Liver (tissue), 3 donors: ENCODE measurements around the gene TRAPPC5.

Experiments used
- CTCF ChIP-seq: fragments of 150-350 bp; IDR thresholded peaks from 2 replicates; pipeline ENCODE4 v1.5.1; 2017; ENCODE audit warnings: improper control_type of control experiment, low read depth, low read length; ENCODE audit not compliant: missing input control
- MAX ChIP-seq: IDR thresholded peaks from 2 replicates; pipeline ENCODE4 v1.6.1; 2016; ENCODE audit warnings: antibody characterized with exemption
- RAD21 ChIP-seq, 2 donors: IDR thresholded peaks; 2 replicates each; pipeline ENCODE4 v1.6.1; 2016; ENCODE audit warnings: antibody characterized with exemption in 2 of 2, mild to moderate bottlenecking in 2 of 2
- REST ChIP-seq: IDR thresholded peaks from 2 replicates; pipeline ENCODE4 v1.6.1; 2016; ENCODE audit warnings: antibody characterized with exemption, mild to moderate bottlenecking
- donor health status: healthy.
- donor health status: healthy.

GRCh38 chr19:7706955-7707456 lies 26.4 kb downstream of the TRAPPC5 start:
- TF ChIP-seq MAX: no peak
- TF ChIP-seq REST: no peak
- no peak for TF ChIP-seq CTCF
- TF ChIP-seq RAD21 (IDR thresholded peaks at IDR 0.05): no peak
